Stimulated activated CD8-positive, alpha-beta memory T cell treated with anti-CD3 and anti-CD28 coated beads, Interleukin-2, amount 100 ng/mL, for 1 hour (primary cell): Measurements from ENCODE around the gene YIPF3.

Source experiments
- DNase-seq, 2 donors: peaks; one replicate each; pipeline ENCODE4 v3.0.0-alpha.2; 2020; ENCODE audit warnings: low read depth in 2 of 2

The YIPF3 gene

DNA sequence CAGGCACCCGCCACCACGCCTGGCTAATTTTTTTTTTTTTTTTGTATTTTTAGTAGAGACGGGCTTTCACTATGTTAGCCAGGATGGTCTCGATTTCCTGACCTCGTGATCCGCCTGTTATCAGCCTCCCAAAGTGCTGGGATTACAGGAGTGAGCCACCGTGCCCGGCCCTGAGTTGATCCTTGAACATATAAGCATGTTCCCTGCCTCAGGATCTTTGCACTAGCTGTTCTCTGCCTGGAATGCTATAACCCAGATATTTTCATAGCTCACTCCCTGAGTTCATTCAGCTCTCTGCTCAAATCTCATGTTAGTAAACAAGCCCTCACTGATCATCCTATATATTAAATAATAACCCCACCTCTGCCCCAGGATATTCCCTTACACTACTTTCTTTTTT is 52.4 kb downstream of the YIPF3 start:
- DNase-seq, result no peak

DNA sequence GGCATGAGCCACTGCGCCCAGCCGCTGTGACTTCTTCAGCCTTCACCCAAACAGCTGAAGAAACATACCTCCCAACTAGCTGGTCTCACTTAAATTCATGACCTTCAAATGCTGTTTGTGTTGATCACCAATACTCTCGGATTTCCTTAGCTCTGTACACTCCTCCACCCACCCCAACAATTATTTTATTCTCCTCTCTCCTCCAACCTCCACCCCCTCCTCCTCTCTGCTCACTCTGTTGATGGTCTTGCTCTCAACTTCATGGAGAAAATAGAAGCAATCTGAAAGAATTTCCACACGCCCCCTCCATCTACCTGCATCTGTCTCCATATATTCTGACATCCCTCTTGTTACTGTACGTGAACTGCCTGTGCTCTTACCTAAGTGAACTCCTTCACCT is 54.8 kb downstream of the YIPF3 start:
- DNase-seq, result no peak
